ENCODE data around the gene SORCS1.

DNA sequence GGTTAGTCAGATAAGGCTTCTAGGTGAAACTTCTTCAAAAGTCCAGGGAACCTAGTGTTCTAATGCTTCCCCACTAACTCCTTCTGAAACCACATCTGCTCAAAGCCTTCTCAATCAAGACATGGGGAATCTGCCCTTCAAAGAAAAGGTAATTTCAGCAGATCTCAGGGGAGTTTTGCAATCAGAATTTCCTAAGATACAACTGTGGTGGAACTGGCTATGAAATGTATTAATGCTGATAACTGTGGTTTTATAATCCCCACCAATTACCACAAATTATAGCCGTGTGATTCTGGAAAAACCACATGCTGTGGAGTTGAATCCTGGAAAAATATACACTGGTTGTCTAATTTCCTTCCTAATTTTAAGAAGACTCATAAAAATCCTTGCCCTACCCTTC, 233.8 kb downstream of the SORCS1 start:
- TF ChIP-seq, protein P1, sequence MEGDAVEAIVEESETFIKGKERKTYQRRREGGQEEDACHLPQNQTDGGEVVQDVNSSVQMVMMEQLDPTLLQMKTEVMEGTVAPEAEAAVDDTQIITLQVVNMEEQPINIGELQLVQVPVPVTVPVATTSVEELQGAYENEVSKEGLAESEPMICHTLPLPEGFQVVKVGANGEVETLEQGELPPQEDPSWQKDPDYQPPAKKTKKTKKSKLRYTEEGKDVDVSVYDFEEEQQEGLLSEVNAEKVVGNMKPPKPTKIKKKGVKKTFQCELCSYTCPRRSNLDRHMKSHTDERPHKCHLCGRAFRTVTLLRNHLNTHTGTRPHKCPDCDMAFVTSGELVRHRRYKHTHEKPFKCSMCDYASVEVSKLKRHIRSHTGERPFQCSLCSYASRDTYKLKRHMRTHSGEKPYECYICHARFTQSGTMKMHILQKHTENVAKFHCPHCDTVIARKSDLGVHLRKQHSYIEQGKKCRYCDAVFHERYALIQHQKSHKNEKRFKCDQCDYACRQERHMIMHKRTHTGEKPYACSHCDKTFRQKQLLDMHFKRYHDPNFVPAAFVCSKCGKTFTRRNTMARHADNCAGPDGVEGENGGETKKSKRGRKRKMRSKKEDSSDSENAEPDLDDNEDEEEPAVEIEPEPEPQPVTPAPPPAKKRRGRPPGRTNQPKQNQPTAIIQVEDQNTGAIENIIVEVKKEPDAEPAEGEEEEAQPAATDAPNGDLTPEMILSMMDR (conservative IDR thresholded peaks at IDR 0.05 in 1 of 2, IDR thresholded peaks at IDR 0.05 in 1 of 2; ENCODE audit: low read depth in 1 of 2, low read length in 2 of 2) = no peak
- TF ChIP-seq EZH2 (IDR thresholded peaks at IDR 0.05; ENCODE audit: low read length, missing control alignments) = no peak
